Astrocyte (in vitro differentiated cells and primary cell): ENCODE results near the gene ZNF212. TPM values are rescaled to one million over a fixed set of nuclear protein-coding genes. Genes with fewer than 3 reads are reported as not detected.
"Not testable (repeated sequence)": the region's sequence is repeated elsewhere in the genome, so short reads cannot be mapped to it uniquely, and the experiment has no call there.

Experiments used
- DNase-seq: peaks from one replicate; pipeline ENCODE4 v3.0.0-alpha.2; 2010; ENCODE audit warnings: low read depth
- FAIRE-seq: peaks from 2 replicates; lab custom pipeline; 2011; peaks lifted over from hg19 to GRCh38; lab: Jason Lieb, UNC
- H2AFZ ChIP-seq: 2 replicates; pipeline ENCODE4 v1.6.0; 2012; ENCODE audit warnings: low read depth, low read length, inconsistent platforms
- H3K27ac ChIP-seq: 2 replicates; pipeline ENCODE4 v1.5.1; 2011; ENCODE audit warnings: low read depth, low read length, inconsistent platforms
- H3K27me3 ChIP-seq: 2 replicates; pipeline ENCODE4 v1.6.0; 2011; ENCODE audit warnings: low read length, inconsistent platforms; ENCODE audit not compliant: insufficient read depth
- H3K36me3 ChIP-seq: 2 replicates; pipeline ENCODE4 v1.5.1; 2011; ENCODE audit warnings: low read length, inconsistent platforms; ENCODE audit not compliant: insufficient read depth
- H3K4me1 ChIP-seq: 2 replicates; pipeline ENCODE4 v1.5.1; 2011; ENCODE audit warnings: low read length, inconsistent platforms; ENCODE audit not compliant: insufficient read depth
- H3K4me2 ChIP-seq: 2 replicates; pipeline ENCODE4 v1.6.0; 2012; ENCODE audit warnings: low read length, inconsistent platforms
- H3K4me3 ChIP-seq: 2 replicates; pipeline ENCODE4 v1.5.1; 2011; ENCODE audit warnings: low read depth, mild to moderate bottlenecking, low read length, inconsistent platforms; ENCODE audit not compliant: insufficient read depth
- H3K79me2 ChIP-seq: 2 replicates; pipeline ENCODE4 v1.6.0; 2012; ENCODE audit warnings: mild to moderate bottlenecking, low read length, inconsistent platforms; ENCODE audit not compliant: insufficient read depth
- H3K9ac ChIP-seq: 2 replicates; pipeline ENCODE4 v1.6.0; 2012; ENCODE audit warnings: mild to moderate bottlenecking, low read length, inconsistent platforms
- H3K9me3 ChIP-seq: 2 replicates; pipeline ENCODE4 v1.5.1; 2012; ENCODE audit warnings: low read depth, mild to moderate bottlenecking, low read length, inconsistent platforms; ENCODE audit not compliant: insufficient read depth
- H4K20me1 ChIP-seq: 2 replicates; pipeline ENCODE4 v1.6.0; 2012; ENCODE audit warnings: low read length, inconsistent platforms; ENCODE audit not compliant: insufficient read depth
- H3K27ac Mint-ChIP-seq: one replicate; pipeline ENCODE4 v1.8.0; 2021; ENCODE audit warnings: mild to moderate bottlenecking, mixed read lengths; ENCODE audit not compliant: unreplicated experiment
- H3K27me3 Mint-ChIP-seq: one replicate; pipeline ENCODE4 v1.8.0; 2021; ENCODE audit warnings: low read depth, mixed read lengths; ENCODE audit not compliant: unreplicated experiment
- H3K36me3 Mint-ChIP-seq: one replicate; pipeline ENCODE4 v1.8.0; 2021; ENCODE audit warnings: low read depth, mixed read lengths; ENCODE audit not compliant: unreplicated experiment
- H3K4me1 Mint-ChIP-seq: one replicate; pipeline ENCODE4 v1.8.0; 2021; ENCODE audit warnings: low read depth, mixed read lengths; ENCODE audit not compliant: unreplicated experiment
- H3K4me3 Mint-ChIP-seq: one replicate; pipeline ENCODE4 v1.8.0; 2021; ENCODE audit warnings: mild to moderate bottlenecking, moderate library complexity, mixed read lengths; ENCODE audit not compliant: unreplicated experiment
- H3K9me3 Mint-ChIP-seq: one replicate; pipeline ENCODE4 v1.8.0; 2021; ENCODE audit warnings: mild to moderate bottlenecking, mixed read lengths; ENCODE audit not compliant: unreplicated experiment
- EZH2 ChIP-seq: IDR thresholded peaks from 2 replicates; pipeline ENCODE4 v1.6.1; 2012; ENCODE audit warnings: mild to moderate bottlenecking, low read length, inconsistent platforms; ENCODE audit not compliant: insufficient read depth
- total RNA-seq: library from RNA; stranded (reverse); gene quantifications from 2 replicates; pipeline ENCODE4 v1.2.1, GENCODE V29; 2021
- TF ChIP-seq, protein P1 (sequence below): IDR thresholded peaks from 2 replicates; pipeline ENCODE4 v1.5.1; 2011; ENCODE audit warnings: low read depth, mild to moderate bottlenecking, inconsistent platforms, low read length, moderate library complexity; ENCODE audit not compliant: insufficient read depth

Gene ZNF212
- total RNA-seq, 1 donor from 2014 or later: 8.2 TPM

DNA sequence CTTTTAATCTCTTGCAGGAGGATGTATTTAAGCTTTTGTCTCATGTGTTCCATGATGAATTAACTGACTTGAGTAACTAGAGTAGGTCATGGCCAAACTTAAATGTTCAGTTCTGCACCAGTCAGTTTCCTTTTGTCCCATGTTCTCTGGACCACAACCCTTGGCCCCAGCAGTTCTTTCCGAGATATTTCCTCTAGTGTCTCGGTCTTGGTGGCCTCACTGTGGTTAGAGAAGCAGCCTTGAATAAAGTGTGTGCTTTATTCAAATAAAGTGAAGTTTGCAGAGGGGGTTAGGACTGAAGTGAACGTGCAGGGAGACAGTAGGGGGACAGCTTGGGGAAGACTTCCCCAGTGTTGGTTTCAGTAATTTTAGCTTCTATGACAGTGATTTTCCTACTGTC, 9.3 kb downstream of the ZNF212 start:
- peaks cover 41% of the 10 kb centered on the region for H4K20me1 ChIP-seq
- no peaks in the 10 kb centered on the region for H3K9me3 Mint-ChIP-seq
- H3K36me3 ChIP-seq: peaks cover 17% of the 10 kb centered on the region
- peaks cover 47% of the 10 kb centered on the region for H3K79me2 ChIP-seq
- no peak for DNase-seq
- peak overlapping the region; percentile 5 for H3K4me3 Mint-ChIP-seq
- H3K36me3 Mint-ChIP-seq: peaks cover 8% of the 10 kb centered on the region
- H2AFZ ChIP-seq: no peak overlapping the region
- H3K4me3 ChIP-seq: no peak overlapping the region
- FAIRE-seq: no peak
- no peak overlapping the region for H3K27ac ChIP-seq
- H3K4me1 Mint-ChIP-seq: peaks cover 4% of the 10 kb centered on the region
- no peaks in the 10 kb centered on the region for H3K9me3 ChIP-seq
- H3K9ac ChIP-seq: no peak overlapping the region
- H3K27me3 Mint-ChIP-seq: no peaks in the 10 kb centered on the region
- no peaks in the 10 kb centered on the region for H3K4me1 ChIP-seq
- no peaks in the 10 kb centered on the region for H3K27me3 ChIP-seq
- no peak overlapping the region for H3K27ac Mint-ChIP-seq
- no peak overlapping the region for H3K4me2 ChIP-seq
- TF ChIP-seq, protein P1, sequence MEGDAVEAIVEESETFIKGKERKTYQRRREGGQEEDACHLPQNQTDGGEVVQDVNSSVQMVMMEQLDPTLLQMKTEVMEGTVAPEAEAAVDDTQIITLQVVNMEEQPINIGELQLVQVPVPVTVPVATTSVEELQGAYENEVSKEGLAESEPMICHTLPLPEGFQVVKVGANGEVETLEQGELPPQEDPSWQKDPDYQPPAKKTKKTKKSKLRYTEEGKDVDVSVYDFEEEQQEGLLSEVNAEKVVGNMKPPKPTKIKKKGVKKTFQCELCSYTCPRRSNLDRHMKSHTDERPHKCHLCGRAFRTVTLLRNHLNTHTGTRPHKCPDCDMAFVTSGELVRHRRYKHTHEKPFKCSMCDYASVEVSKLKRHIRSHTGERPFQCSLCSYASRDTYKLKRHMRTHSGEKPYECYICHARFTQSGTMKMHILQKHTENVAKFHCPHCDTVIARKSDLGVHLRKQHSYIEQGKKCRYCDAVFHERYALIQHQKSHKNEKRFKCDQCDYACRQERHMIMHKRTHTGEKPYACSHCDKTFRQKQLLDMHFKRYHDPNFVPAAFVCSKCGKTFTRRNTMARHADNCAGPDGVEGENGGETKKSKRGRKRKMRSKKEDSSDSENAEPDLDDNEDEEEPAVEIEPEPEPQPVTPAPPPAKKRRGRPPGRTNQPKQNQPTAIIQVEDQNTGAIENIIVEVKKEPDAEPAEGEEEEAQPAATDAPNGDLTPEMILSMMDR: no peak
- TF ChIP-seq EZH2: no peak

DNA sequence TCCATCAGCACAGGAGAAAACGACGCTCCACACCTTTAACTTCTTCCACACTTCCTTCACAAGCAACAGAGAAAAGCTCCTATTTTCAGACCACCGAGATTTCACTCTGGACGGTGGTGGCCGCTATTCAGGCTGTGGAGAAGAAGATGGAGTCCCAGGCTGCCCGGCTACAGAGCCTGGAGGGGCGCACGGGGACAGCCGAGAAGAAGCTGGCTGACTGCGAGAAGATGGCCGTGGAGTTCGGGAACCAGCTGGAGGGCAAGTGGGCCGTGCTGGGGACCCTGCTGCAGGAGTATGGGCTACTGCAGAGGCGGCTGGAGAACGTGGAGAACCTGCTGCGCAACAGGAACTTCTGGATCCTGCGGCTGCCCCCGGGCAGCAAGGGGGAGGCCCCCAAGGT, 10.7 kb downstream of the ZNF212 start:
- H3K4me1 ChIP-seq: not testable (repeated sequence)

DNA sequence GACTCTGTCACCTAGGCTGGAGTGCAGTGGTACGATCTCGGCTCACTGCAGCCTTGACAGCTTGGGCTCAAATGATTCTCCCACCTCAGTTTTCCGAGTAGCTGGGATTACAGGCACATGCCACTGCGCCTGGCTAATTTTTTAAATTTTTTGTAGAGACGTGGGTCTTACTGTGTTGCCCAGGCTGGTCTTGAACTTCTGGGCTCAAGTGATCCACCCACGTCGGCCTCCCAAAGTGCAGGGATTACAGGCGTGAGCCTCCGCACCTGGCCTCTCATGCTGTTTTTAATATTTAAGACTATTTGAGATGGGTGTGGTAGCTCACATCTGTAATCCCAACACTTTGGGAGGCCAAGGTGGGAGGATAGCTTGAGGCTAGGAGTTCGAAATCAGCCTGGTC, 12.1 kb downstream of the ZNF212 start:
- not testable (repeated sequence) for H3K4me3 ChIP-seq, H3K27ac ChIP-seq, H3K9me3 ChIP-seq, H3K27me3 Mint-ChIP-seq, DNase-seq, H3K27ac Mint-ChIP-seq, H3K4me3 Mint-ChIP-seq, H3K4me1 Mint-ChIP-seq, H3K9ac ChIP-seq, H3K9me3 Mint-ChIP-seq, H3K4me2 ChIP-seq, H3K4me1 ChIP-seq, H3K27me3 ChIP-seq, FAIRE-seq, H2AFZ ChIP-seq
- H3K36me3 ChIP-seq: peaks cover 30% of the 10 kb centered on the region
- H3K36me3 Mint-ChIP-seq: peaks cover 17% of the 10 kb centered on the region
- peaks cover 26% of the 10 kb centered on the region for H3K79me2 ChIP-seq
- H4K20me1 ChIP-seq: peaks cover 21% of the 10 kb centered on the region

More for the DNA sequence above, 10.7 kb downstream of the ZNF212 start:
- H3K36me3 Mint-ChIP-seq: peaks cover 13% of the 10 kb centered on the region
- not testable (repeated sequence) for H3K4me2 ChIP-seq, H3K27me3 ChIP-seq, H3K9me3 ChIP-seq, FAIRE-seq, H3K27ac ChIP-seq, H2AFZ ChIP-seq, H3K4me3 ChIP-seq, DNase-seq, H3K27ac Mint-ChIP-seq, H3K4me3 Mint-ChIP-seq, H3K4me1 Mint-ChIP-seq, H3K27me3 Mint-ChIP-seq, H3K9me3 Mint-ChIP-seq, H3K9ac ChIP-seq
- Histone ChIP-seq H3K36me3 (peaks cover 22% of the 10 kb centered on the region), H4K20me1 (peaks cover 35% of the 10 kb centered on the region), H3K79me2 (peaks cover 39% of the 10 kb centered on the region)

GRCh38 chr7:149252378-149252777, 12.9 kb downstream of the ZNF212 start:
- peaks cover 30% of the 10 kb centered on the region for H3K36me3 ChIP-seq
- FAIRE-seq: no peak

More at GRCh38 chr7:149252378-149252777, 12.9 kb downstream of the ZNF212 start:
- Histone ChIP-seq H2AFZ (no peak overlapping the region), H3K9ac (no peak overlapping the region), H3K27ac (no peak overlapping the region), H3K4me2 (no peak overlapping the region), H3K27me3 (no peaks in the 10 kb centered on the region), H3K4me3 (no peak overlapping the region), H4K20me1 (peaks cover 16% of the 10 kb centered on the region), H3K9me3 (no peaks in the 10 kb centered on the region), H3K4me1 (no peaks in the 10 kb centered on the region), H3K79me2 (peaks cover 19% of the 10 kb centered on the region)
- Mint-ChIP-seq H3K4me1 (peaks cover 8% of the 10 kb centered on the region), H3K36me3 (peaks cover 17% of the 10 kb centered on the region), H3K27ac (no peak overlapping the region), H3K4me3 (no peak overlapping the region), H3K27me3 (no peaks in the 10 kb centered on the region), H3K9me3 (no peaks in the 10 kb centered on the region)
- DNase-seq: no peak
- TF ChIP-seq, protein P1: no peak
- TF ChIP-seq EZH2: no peak
